IMR-90 (cell line): Measurements from ENCODE around the gene TMEM63A. TPM values are rescaled to one million over a fixed set of nuclear protein-coding genes. Genes with fewer than 3 reads are reported as not detected.

Experiments
- ATAC-seq: fragments of 200-7000 bp; cut with Tn5 transposase; 2 replicates; pipeline ENCODE4 v1.9.1; 2020; ENCODE audit warnings: low read depth, mild to moderate bottlenecking, moderate library complexity
- BruUV-seq: library from RNA; stranded (reverse); fragments of 400-500 nt; replicated peaks from 2 replicates; lab custom pipeline; 2021; lab: Mats Ljungman, UMichigan
- CTCF ChIA-PET: fragments of 300-600 bp; formaldehyde crosslinking; extraction: SDS; loops from one replicate; lab custom pipeline; 2021; ENCODE audit warnings: antibody characterized with exemption; lab: Yijun Ruan, JAX
- POLR2A ChIA-PET: fragments of 300-600 bp; sonication (Branson Sonifier 250); formaldehyde crosslinking; loops from one replicate; lab custom pipeline; 2022; ENCODE audit warnings: antibody characterized with exemption; ENCODE audit not compliant: unreplicated experiment; lab: Charles Lee
- DNase-seq: peaks from one replicate; pipeline ENCODE4 v3.0.0; 2013
- H2AFZ ChIP-seq: replicated peaks from 2 replicates; pipeline ENCODE3; 2013; ENCODE audit warnings: low read length, mild to moderate bottlenecking; ENCODE audit not compliant: poor library complexity
- H2AK5ac ChIP-seq: 2 replicates; pipeline ENCODE4 v1.6.1; 2013; ENCODE audit warnings: low read depth, low read length, inconsistent platforms
- H2AK9ac ChIP-seq: replicated peaks from 2 replicates; pipeline ENCODE3; 2013; ENCODE audit warnings: mild to moderate bottlenecking, low read depth, low read length, moderate library complexity; ENCODE audit not compliant: poor library complexity
- H2BK120ac ChIP-seq: 2 replicates; pipeline ENCODE4 v1.6.1; 2013; ENCODE audit warnings: low read depth, low read length, inconsistent platforms
- H2BK15ac ChIP-seq: 3 replicates; pipeline ENCODE4 v1.6.1; 2013; ENCODE audit warnings: low read depth, low read length, inconsistent platforms
- H2BK20ac ChIP-seq: 2 replicates; pipeline ENCODE4 v1.6.1; 2013; ENCODE audit warnings: low read depth, mild to moderate bottlenecking, inconsistent platforms, low read length, moderate library complexity
- H2BK5ac ChIP-seq: 2 replicates; pipeline ENCODE4 v1.6.1; 2013; ENCODE audit warnings: mild to moderate bottlenecking, low read depth, low read length, inconsistent platforms; ENCODE audit not compliant: poor library complexity, severe bottlenecking
- H3K14ac ChIP-seq: replicated peaks from 2 replicates; pipeline ENCODE4 v1.6.1; 2013; ENCODE audit warnings: low read depth, low read length, inconsistent platforms
- H3K18ac ChIP-seq: 2 replicates; pipeline ENCODE4 v1.6.1; 2013; ENCODE audit warnings: low read depth, low read length, control low read depth
- H3K23ac ChIP-seq: 2 replicates; pipeline ENCODE4 v1.6.1; 2013; ENCODE audit warnings: low read depth, low read length, inconsistent platforms
- H3K27ac ChIP-seq: 2 replicates; pipeline ENCODE4 v1.5.1; 2013; ENCODE audit warnings: mild to moderate bottlenecking, control low read depth, low read length; ENCODE audit not compliant: insufficient read depth
- H3K27me3 ChIP-seq: 2 replicates; pipeline ENCODE4 v1.6.1; 2013; ENCODE audit warnings: low read length; ENCODE audit not compliant: control insufficient read depth, insufficient read depth
- H3K36me3 ChIP-seq: 2 replicates; pipeline ENCODE4 v1.6.1; 2013; ENCODE audit warnings: low read length, mixed read lengths; ENCODE audit not compliant: control insufficient read depth, insufficient read depth
- H3K4ac ChIP-seq: 2 replicates; pipeline ENCODE4 v1.6.1; 2013; ENCODE audit warnings: low read depth, low read length, inconsistent platforms
- H3K4me1 ChIP-seq: 2 replicates; pipeline ENCODE4 v1.6.1; 2013; ENCODE audit warnings: low read length, mixed read lengths; ENCODE audit not compliant: control insufficient read depth, insufficient read depth
- H3K4me2 ChIP-seq: 2 replicates; pipeline ENCODE4 v1.6.1; 2013; ENCODE audit warnings: low read depth, mild to moderate bottlenecking, control low read depth, low read length, moderate library complexity
- H3K4me3 ChIP-seq: 2 replicates; pipeline ENCODE4 v1.5.1; 2013; ENCODE audit warnings: low read depth, mild to moderate bottlenecking, control low read depth, low read length, moderate library complexity; ENCODE audit not compliant: insufficient read depth
- H3K56ac ChIP-seq: 2 replicates; pipeline ENCODE4 v1.6.1; 2013; ENCODE audit warnings: low read length, inconsistent platforms; ENCODE audit not compliant: insufficient read depth; ENCODE audit errors: extremely low read depth
- H3K79me1 ChIP-seq, 2 experiments: 2 replicates each; pipeline ENCODE4 v1.6.1; 2013; ENCODE audit warnings: low read length in 2 of 2, inconsistent platforms in 1 of 2, low read depth in 1 of 2
- H3K9ac ChIP-seq: 2 replicates; pipeline ENCODE4 v1.6.1; 2013; ENCODE audit warnings: low read depth, low read length, control low read depth
- H3K9me1 ChIP-seq: 2 replicates; pipeline ENCODE4 v1.6.1; 2013; ENCODE audit warnings: low read length, inconsistent platforms; ENCODE audit not compliant: insufficient read depth
- H3K9me3 ChIP-seq: 2 replicates; pipeline ENCODE4 v1.6.1; 2013; ENCODE audit warnings: low read length; ENCODE audit not compliant: control insufficient read depth, insufficient read depth
- H4K20me1 ChIP-seq: 2 replicates; pipeline ENCODE4 v1.6.1; 2013; ENCODE audit warnings: low read length, inconsistent platforms; ENCODE audit not compliant: insufficient read depth
- H4K5ac ChIP-seq: 2 replicates; pipeline ENCODE4 v1.6.1; 2013; ENCODE audit warnings: mild to moderate bottlenecking, low read depth, low read length, control low read depth
- H4K8ac ChIP-seq, 2 experiments: 2 replicates each; pipeline ENCODE4 v1.6.1; 2013; ENCODE audit warnings: low read depth in 2 of 2, low read length in 2 of 2, control low read depth in 1 of 2, inconsistent platforms in 1 of 2
- H4K91ac ChIP-seq: 2 replicates; pipeline ENCODE4 v1.6.1; 2013; ENCODE audit warnings: low read depth, low read length, inconsistent platforms; ENCODE audit not compliant: insufficient read depth
- FOS ChIP-seq: fragments of 150-350 bp; IDR thresholded peaks from 2 replicates; pipeline ENCODE4 v1.6.1; 2016; ENCODE audit warnings: low read depth, low read length
- RAD21 ChIP-seq: IDR thresholded peaks from 2 replicates; pipeline ENCODE4 v1.6.1; 2012; ENCODE audit warnings: low read length, improper control_type of control experiment
- RCOR1 ChIP-seq: IDR thresholded peaks from 2 replicates; pipeline ENCODE4 v1.6.1; 2012; ENCODE audit warnings: mild to moderate bottlenecking, low read length, improper control_type of control experiment; ENCODE audit not compliant: insufficient replicate concordance
- RFX5 ChIP-seq: IDR thresholded peaks from 2 replicates; pipeline ENCODE4 v1.8.0; 2012; ENCODE audit warnings: low read depth, mild to moderate bottlenecking, low read length, moderate library complexity
- WGBS, 2 experiments: methylation state at CpG; one replicate each; pipeline versions ENCODE4 v1.1.5 to v1.1.7; 2013; ENCODE audit warnings: missing lambda C conversion rate in 2 of 2; ENCODE audit not compliant: insufficient read length in 1 of 2; ENCODE audit errors: extremely low coverage in 2 of 2; 5-methylcytosine and 5-hydroxymethylcytosine counted together
- dilution Hi-C: fragments of 300-500 bp; cut with HindIII; formaldehyde crosslinking; loops from one replicate; pipeline ENCODE4 v1.14.3; 2018; ENCODE audit warnings: low sequenced_read_pairs; ENCODE audit not compliant: unreplicated experiment
- in situ Hi-C: fragments of 300-500 bp; cut with MboI; formaldehyde crosslinking; loops from 3 replicates; pipeline ENCODE4 v1.14.3; 2019; ENCODE audit warnings: low sequenced_read_pairs, inconsistent platforms, mixed read lengths
- intact Hi-C: fragments of 100-400 bp; cut with micrococcal nuclease; formaldehyde crosslinking; loops from 2 replicates; pipeline ENCODE4 v1.10.0; 2022
- polyA plus RNA-seq, 3 experiments: library from polyadenylated mRNA; depleted of rRNA; stranded (reverse); fragments of >200 nt; gene quantifications; 2 replicates each; pipeline ENCODE4 v1.2.3, GENCODE V29; 2012; ENCODE audit warnings: low replicate concordance in 1 of 3
- total RNA-seq: library from RNA; depleted of rRNA; stranded (reverse); fragments of >200 nt; gene quantifications from 2 replicates; pipeline ENCODE4 v1.2.3, GENCODE V29; 2012
- TF ChIP-seq, protein P1 (sequence below): conservative IDR thresholded peaks from 2 replicates; pipeline ENCODE4 v1.5.1; 2012; ENCODE audit warnings: mild to moderate bottlenecking, low read depth, low read length, improper control_type of control experiment
- TF ChIP-seq, protein P2 (sequence below): fragments of 150-350 bp; IDR thresholded peaks from 2 replicates; pipeline ENCODE4 v1.6.1; 2016; ENCODE audit warnings: low read depth, mild to moderate bottlenecking, low read length, moderate library complexity, borderline replicate concordance
- TF ChIP-seq, protein P3 (sequence below): fragments of 150-350 bp; IDR thresholded peaks from 2 replicates; pipeline ENCODE4 v1.6.1; 2017; ENCODE audit warnings: mild to moderate bottlenecking, antibody characterized with exemption, low read length, low read depth

TMEM63A gene
- total and polyA plus RNA-seq, 2 of the 4 experiments (the other 2 are of a cell fraction): 4.7 to 23.3 TPM

DNA sequence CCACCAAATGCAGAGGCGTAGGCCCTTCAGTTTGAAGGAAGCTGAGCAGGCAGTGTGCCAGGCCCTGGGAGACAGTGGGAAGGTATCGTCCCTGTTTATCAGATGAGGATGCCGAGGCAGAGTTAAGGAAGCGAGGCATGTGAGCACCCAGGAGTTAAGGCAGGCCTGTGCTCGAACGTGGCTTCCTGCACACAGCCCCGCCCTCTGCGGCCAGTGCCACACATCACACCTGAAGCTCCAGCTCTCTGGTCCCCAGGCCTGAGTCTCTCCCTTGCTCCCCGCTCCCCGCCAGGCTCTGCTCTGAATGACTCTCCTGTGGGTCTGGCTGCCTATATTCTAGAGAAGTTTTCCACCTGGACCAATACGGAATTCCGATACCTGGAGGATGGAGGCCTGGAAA, 40.1 kb downstream of the TMEM63A start:
- no peak for TF ChIP-seq FOS
- TF ChIP-seq RFX5: no peak
- TF ChIP-seq, protein P1, sequence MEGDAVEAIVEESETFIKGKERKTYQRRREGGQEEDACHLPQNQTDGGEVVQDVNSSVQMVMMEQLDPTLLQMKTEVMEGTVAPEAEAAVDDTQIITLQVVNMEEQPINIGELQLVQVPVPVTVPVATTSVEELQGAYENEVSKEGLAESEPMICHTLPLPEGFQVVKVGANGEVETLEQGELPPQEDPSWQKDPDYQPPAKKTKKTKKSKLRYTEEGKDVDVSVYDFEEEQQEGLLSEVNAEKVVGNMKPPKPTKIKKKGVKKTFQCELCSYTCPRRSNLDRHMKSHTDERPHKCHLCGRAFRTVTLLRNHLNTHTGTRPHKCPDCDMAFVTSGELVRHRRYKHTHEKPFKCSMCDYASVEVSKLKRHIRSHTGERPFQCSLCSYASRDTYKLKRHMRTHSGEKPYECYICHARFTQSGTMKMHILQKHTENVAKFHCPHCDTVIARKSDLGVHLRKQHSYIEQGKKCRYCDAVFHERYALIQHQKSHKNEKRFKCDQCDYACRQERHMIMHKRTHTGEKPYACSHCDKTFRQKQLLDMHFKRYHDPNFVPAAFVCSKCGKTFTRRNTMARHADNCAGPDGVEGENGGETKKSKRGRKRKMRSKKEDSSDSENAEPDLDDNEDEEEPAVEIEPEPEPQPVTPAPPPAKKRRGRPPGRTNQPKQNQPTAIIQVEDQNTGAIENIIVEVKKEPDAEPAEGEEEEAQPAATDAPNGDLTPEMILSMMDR: no peak
- TF ChIP-seq, protein P2, sequence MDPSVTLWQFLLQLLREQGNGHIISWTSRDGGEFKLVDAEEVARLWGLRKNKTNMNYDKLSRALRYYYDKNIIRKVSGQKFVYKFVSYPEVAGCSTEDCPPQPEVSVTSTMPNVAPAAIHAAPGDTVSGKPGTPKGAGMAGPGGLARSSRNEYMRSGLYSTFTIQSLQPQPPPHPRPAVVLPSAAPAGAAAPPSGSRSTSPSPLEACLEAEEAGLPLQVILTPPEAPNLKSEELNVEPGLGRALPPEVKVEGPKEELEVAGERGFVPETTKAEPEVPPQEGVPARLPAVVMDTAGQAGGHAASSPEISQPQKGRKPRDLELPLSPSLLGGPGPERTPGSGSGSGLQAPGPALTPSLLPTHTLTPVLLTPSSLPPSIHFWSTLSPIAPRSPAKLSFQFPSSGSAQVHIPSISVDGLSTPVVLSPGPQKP: no peak
- TF ChIP-seq, protein P3, sequence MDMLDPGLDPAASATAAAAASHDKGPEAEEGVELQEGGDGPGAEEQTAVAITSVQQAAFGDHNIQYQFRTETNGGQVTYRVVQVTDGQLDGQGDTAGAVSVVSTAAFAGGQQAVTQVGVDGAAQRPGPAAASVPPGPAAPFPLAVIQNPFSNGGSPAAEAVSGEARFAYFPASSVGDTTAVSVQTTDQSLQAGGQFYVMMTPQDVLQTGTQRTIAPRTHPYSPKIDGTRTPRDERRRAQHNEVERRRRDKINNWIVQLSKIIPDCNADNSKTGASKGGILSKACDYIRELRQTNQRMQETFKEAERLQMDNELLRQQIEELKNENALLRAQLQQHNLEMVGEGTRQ: no peak
- no peak for TF ChIP-seq RCOR1
- no peak for TF ChIP-seq RAD21
- Histone ChIP-seq H2AFZ (no peak overlapping the region), H3K14ac (no peak overlapping the region), H3K4ac (no peak overlapping the region), H3K9me1 (no peaks in the 10 kb centered on the region), H2BK120ac (no peak overlapping the region), H2BK20ac (no peak overlapping the region), H3K4me3 (no peak overlapping the region), H2BK15ac (no peak overlapping the region), H4K5ac (no peak overlapping the region), H3K56ac (no peak overlapping the region), H2BK5ac (no peak overlapping the region), H3K9me3 (no peaks in the 10 kb centered on the region), H3K27me3 (no peaks in the 10 kb centered on the region), H3K79me1 (no peaks in the 10 kb centered on the region), H2AK5ac (no peak overlapping the region), H3K36me3 (peaks cover 39% of the 10 kb centered on the region), H4K20me1 (no peaks in the 10 kb centered on the region), H4K91ac (no peak overlapping the region), H3K23ac (no peak overlapping the region), H3K4me1 (no peaks in the 10 kb centered on the region; the same call in 1 of the 2 replicates), H3K27ac (no peak overlapping the region), H2AK9ac (peak overlapping the region; percentile 66), H3K9ac (no peak overlapping the region), H4K8ac (no peak overlapping the region), H3K4me2 (no peak overlapping the region), H3K18ac (no peak overlapping the region)
- DNase-seq (no peak), ATAC-seq (no peak)
- POLR2A ChIA-PET: no interaction called here
- BruUV-seq: no TSS peak
- dilution Hi-C loops: no loop called here
- CTCF ChIA-PET: no interaction called here
- intact Hi-C loops: loop anchor here (10.0 kb wide), 1 partner anchor 133 kb away; no protein-coding TSS in a partner anchor
- 85% methylated on average over 4 of the region's 12 CpGs; no CpG with 5 or more reads in 1 of the 2 experiments for WGBS, 2 experiments
- in situ Hi-C loops: loop anchor here (10.0 kb wide), 1 partner anchor 367 kb away; no protein-coding TSS in a partner anchor
